B cell (primary cell): Measurements from ENCODE around the gene MAPKAP1. TPM values are rescaled to one million over a fixed set of nuclear protein-coding genes. Genes with fewer than 3 reads are reported as not detected.

Experiments used
- ATAC-seq: fragments of 200-7000 bp; cut with Tn5 transposase; one replicate; pipeline ENCODE4 v1.10.0; 2021; ENCODE audit warnings: low read depth, mild to moderate bottlenecking, moderate number of reproducible peaks, moderate library complexity
- CTCF ChIA-PET: fragments of 350-600 bp; sonication (Branson Sonifier 250); formaldehyde crosslinking; loops from one replicate; lab custom pipeline; 2021; ENCODE audit warnings: antibody characterized with exemption, inconsistent platforms; lab: Charles Lee
- POLR2A ChIA-PET: fragments of 350-600 bp; sonication (Branson Sonifier 250); formaldehyde crosslinking; loops from one replicate; lab custom pipeline; 2021; ENCODE audit warnings: antibody characterized with exemption; lab: Charles Lee
- DNase-seq: peaks from one replicate; pipeline ENCODE4 v3.0.0; 2013
- H2AFZ ChIP-seq: 2 replicates; pipeline ENCODE4 v1.6.1; 2012; ENCODE audit warnings: mild to moderate bottlenecking, low read depth, low read length; ENCODE audit not compliant: insufficient read depth, poor library complexity, severe bottlenecking
- H3K27ac ChIP-seq, 2 donors: 1 replicate in 1 of 2; 2 replicates in 1 of 2; pipeline ENCODE4 v1.5.1; 2012 to 2013; ENCODE audit warnings: low read length in 2 of 2, mild to moderate bottlenecking in 2 of 2, moderate library complexity in 1 of 2
- H3K27me3 ChIP-seq, 4 experiments: fragments of 200-600 bp in 1 of 4; sonication (generic) in 1 of 4; replicated peaks in 1 of 4; 1 replicate in 2 of 4; 2 replicates in 2 of 4; pipeline versions ENCODE4 v1.6.1 to v1.7.0; 2013 to 2016; ENCODE audit warnings: low read length in 3 of 4, mild to moderate bottlenecking in 2 of 4, mixed read lengths in 1 of 4, moderate library complexity in 1 of 4; ENCODE audit not compliant: insufficient read depth in 4 of 4, control insufficient read depth in 3 of 4; ENCODE audit errors: control extremely low read depth in 1 of 4
- H3K36me3 ChIP-seq, 2 experiments: replicated peaks in 1 of 2; 1 replicate in 1 of 2; 2 replicates in 1 of 2; pipeline versions ENCODE4 v1.6.1 to v1.7.1; 2013; ENCODE audit warnings: low read length in 1 of 2; ENCODE audit not compliant: insufficient read depth in 2 of 2, control insufficient read depth in 1 of 2; ENCODE audit errors: control extremely low read depth in 1 of 2, extremely low read depth in 1 of 2
- H3K4me1 ChIP-seq, 2 donors: fragments of 200-600 bp in 1 of 2; sonication (generic) in 1 of 2; 1 replicate in 1 of 2; 2 replicates in 1 of 2; pipeline versions ENCODE4 v1.5.1 to v1.6.1; 2013 to 2017; ENCODE audit warnings: low read length in 2 of 2; ENCODE audit not compliant: control insufficient read depth in 2 of 2, insufficient read depth in 2 of 2
- H3K4me2 ChIP-seq: replicated peaks from 2 replicates; pipeline ENCODE3; 2012; ENCODE audit warnings: mild to moderate bottlenecking, low read depth, low read length; ENCODE audit not compliant: poor library complexity, severe bottlenecking
- H3K4me3 ChIP-seq, 5 experiments: fragments of 200-600 bp in 1 of 5; sonication (generic) in 1 of 5; 1 replicate in 3 of 5; 2 replicates in 2 of 5; pipeline versions ENCODE4 v1.5.1 to v1.7.0; 2011 to 2016; ENCODE audit warnings: low read length in 4 of 5, mild to moderate bottlenecking in 4 of 5, low read depth in 2 of 5, control low read depth in 1 of 5, moderate library complexity in 1 of 5; ENCODE audit not compliant: insufficient read depth in 1 of 5; ENCODE audit errors: control extremely low read depth in 1 of 5, extremely low read depth in 1 of 5
- H3K79me2 ChIP-seq: fragments of 200-600 bp; sonication (generic); one replicate; pipeline ENCODE4 v1.6.0; 2016; ENCODE audit warnings: low read length; ENCODE audit not compliant: control insufficient read depth, insufficient read depth
- H3K9ac ChIP-seq: fragments of 200-600 bp; sonication (generic); 2 replicates; pipeline ENCODE4 v1.6.1; 2017; ENCODE audit warnings: mild to moderate bottlenecking, low read length, moderate library complexity
- H3K9me3 ChIP-seq, 3 donors: one replicate each; pipeline versions ENCODE4 v1.6.1 to v1.7.1; 2013; ENCODE audit warnings: low read length in 2 of 3; ENCODE audit not compliant: control insufficient read depth in 2 of 3, insufficient read depth in 1 of 3; ENCODE audit errors: control extremely low read depth in 1 of 3
- H4K20me1 ChIP-seq: 2 replicates; pipeline ENCODE4 v1.6.0; 2012; ENCODE audit warnings: mild to moderate bottlenecking, low read length; ENCODE audit not compliant: insufficient read depth, control insufficient read depth, poor library complexity, severe bottlenecking
- H3K27ac Mint-ChIP-seq: one replicate; pipeline ENCODE4 v1.8.0; 2021; ENCODE audit warnings: mixed read lengths
- H3K27me3 Mint-ChIP-seq: one replicate; pipeline ENCODE4 v1.8.0; 2021; ENCODE audit warnings: mixed read lengths
- H3K4me1 Mint-ChIP-seq: one replicate; pipeline ENCODE4 v1.8.0; 2021; ENCODE audit warnings: mixed read lengths
- H3K4me3 Mint-ChIP-seq: one replicate; pipeline ENCODE4 v1.8.0; 2021; ENCODE audit warnings: mixed read lengths
- H3K9me3 Mint-ChIP-seq: one replicate; pipeline ENCODE4 v1.8.0; 2022; ENCODE audit warnings: mixed read lengths; ENCODE audit not compliant: insufficient read depth
- CTCF ChIP-seq: fragments of 200-600 bp; IDR thresholded peaks from one replicate; pipeline ENCODE4 v1.8.0; 2022; ENCODE audit warnings: antibody characterized with exemption, mild to moderate bottlenecking
- EZH2 ChIP-seq: IDR thresholded peaks from 2 replicates; pipeline ENCODE4 v1.6.1; 2012; ENCODE audit warnings: borderline replicate concordance, low read depth, mild to moderate bottlenecking, moderate library complexity, low read length; ENCODE audit not compliant: insufficient read depth, poor library complexity, severe bottlenecking
- WGBS: methylation state at CpG from one replicate; pipeline ENCODE4 v1.1.5; 2013; ENCODE audit warnings: missing lambda C conversion rate; ENCODE audit not compliant: insufficient coverage; 5-methylcytosine and 5-hydroxymethylcytosine counted together
- intact Hi-C: fragments of 100-400 bp; cut with micrococcal nuclease; formaldehyde crosslinking; loops from one replicate; pipeline ENCODE4 v1.10.0; 2022
- polyA plus RNA-seq: library from polyadenylated mRNA; depleted of rRNA; stranded (reverse); fragments of >200 nt; gene quantifications from 2 replicates; pipeline ENCODE4 v1.2.3, GENCODE V29; 2012
- total RNA-seq, 2 donors: library from RNA; stranded (reverse); fragments of 120-200 nt in 1 of 2; gene quantifications; 1 replicate in 1 of 2; 2 replicates in 1 of 2; pipeline versions ENCODE4 v1.2.3 to v1.2.4, GENCODE V29; 2013 to 2022

The MAPKAP1 gene
- total and polyA plus RNA-seq, 2 donors (not counting 1 experiment from before 2014, with no cell fraction given), result 51.6 to 62.4 TPM

GRCh38 chr9:125547368-125547767, 159.6 kb downstream of the MAPKAP1 start:
- POLR2A ChIA-PET, result no interaction called here
- no peaks in the 10 kb centered on the region for H3K4me1 ChIP-seq
- H3K36me3 ChIP-seq, result peaks cover 0 to 11% of the 10 kb centered on the region in 2 experiments
- H3K9me3 ChIP-seq, result no peaks in the 10 kb centered on the region
- no peak for TF ChIP-seq EZH2
- no peak for TF ChIP-seq CTCF
- no peaks in the 10 kb centered on the region for H3K27me3 Mint-ChIP-seq
- peaks cover 4% of the 10 kb centered on the region for H3K79me2 ChIP-seq
- no peak overlapping the region for H3K9ac ChIP-seq
- no peak overlapping the region for H3K4me3 Mint-ChIP-seq
- no peak overlapping the region for H3K4me2 ChIP-seq
- no peak overlapping the region for H3K27ac Mint-ChIP-seq
- CTCF ChIA-PET, result interaction anchor here (4.1 kb wide), 1 partner anchor 11 kb away, joined by 16 read pairs; no protein-coding TSS in a partner anchor
- no peaks in the 10 kb centered on the region for H3K9me3 Mint-ChIP-seq
- ATAC-seq, result no peak
- no peaks in the 10 kb centered on the region for H3K4me1 Mint-ChIP-seq
- WGBS, result 96% methylated on average over 4 of the region's 7 CpGs
- no peaks in the 10 kb centered on the region for H3K27me3 ChIP-seq
- no peaks in the 10 kb centered on the region for H4K20me1 ChIP-seq
- no peak for DNase-seq
- no peak overlapping the region for H3K4me3 ChIP-seq
- H2AFZ ChIP-seq, result no peak overlapping the region
- intact Hi-C loops, result no loop called here
- no peak overlapping the region for H3K27ac ChIP-seq

GRCh38 chr9:125545845-125546244, 161.2 kb downstream of the MAPKAP1 start:
- Histone ChIP-seq H3K4me3 (no peak overlapping the region), H3K36me3 (peaks cover 0 to 19% of the 10 kb centered on the region in 2 experiments), H3K9ac (no peak overlapping the region), H3K27ac (no peak overlapping the region), H3K9me3 (no peaks in the 10 kb centered on the region), H3K4me2 (no peak overlapping the region), H2AFZ (no peak overlapping the region), H4K20me1 (no peaks in the 10 kb centered on the region), H3K4me1 (no peaks in the 10 kb centered on the region), H3K79me2 (no peaks in the 10 kb centered on the region), H3K27me3 (no peaks in the 10 kb centered on the region)
- 95% methylated on average over 7 of the region's 13 CpGs for WGBS
- no peaks in the 10 kb centered on the region for H3K9me3 Mint-ChIP-seq
- ChIA-PET CTCF (interaction anchor here (4.1 kb wide), 1 partner anchor 13 kb away, joined by 16 read pairs; no protein-coding TSS in a partner anchor), POLR2A (no interaction called here)
- DNase-seq (no peak), ATAC-seq (no peak)
- H3K27ac Mint-ChIP-seq, result no peak overlapping the region
- no peaks in the 10 kb centered on the region for H3K27me3 Mint-ChIP-seq
- H3K4me3 Mint-ChIP-seq, result no peak overlapping the region
- intact Hi-C loops, result no loop called here
- TF ChIP-seq EZH2 (no peak), CTCF (no peak)
- no peaks in the 10 kb centered on the region for H3K4me1 Mint-ChIP-seq
